HG02623 (cell line): ENCODE measurements around the gene IGSF21.
"Not testable (repeated sequence)": the region's sequence is repeated elsewhere in the genome, so short reads cannot be mapped to it uniquely, and the experiment has no call there.

Source experiments
- ATAC-seq: cut with Tn5 transposase; IDR thresholded peaks from one replicate; pipeline ENCODE4 v1.9.1; 2021; ENCODE audit warnings: moderate library complexity; ENCODE audit not compliant: unreplicated experiment

The IGSF21 gene

DNA sequence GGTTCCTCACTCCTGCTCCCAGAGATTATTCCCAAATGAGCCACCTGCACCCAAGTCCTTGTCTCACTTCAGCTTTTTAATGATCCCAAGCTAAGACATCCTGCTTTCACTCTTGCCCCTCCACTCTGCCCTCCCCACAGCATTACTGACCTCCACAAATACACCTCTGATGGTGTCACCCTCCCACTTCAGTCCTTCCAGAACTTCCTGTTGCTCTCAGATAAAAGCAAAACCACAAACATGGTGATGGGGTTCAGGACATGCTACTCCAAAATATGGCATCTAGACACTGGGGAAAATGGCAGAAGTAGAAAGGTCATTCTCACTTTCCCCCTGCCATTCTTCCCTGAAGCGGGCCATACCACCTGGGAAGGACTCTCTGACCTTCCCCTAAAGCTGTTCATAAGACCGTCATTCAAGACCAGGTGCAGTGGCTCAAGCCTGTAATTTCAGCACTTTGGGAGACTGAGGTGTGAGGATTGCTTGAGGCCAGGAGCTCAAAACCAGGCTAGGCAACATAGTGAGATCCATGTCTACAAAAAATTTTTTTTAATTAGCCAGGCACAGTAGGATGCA lies 307.4 kb downstream of the IGSF21 start:
- ATAC-seq, result no peak

- ATAC-seq, result no peak
These were observed 307.9 kb downstream of the IGSF21 start for GRCh38 chr1:18415448-18416027.

GRCh38 chr1:18416126-18416525 lies 308.5 kb downstream of the IGSF21 start:
- ATAC-seq, result not testable (repeated sequence)

DNA sequence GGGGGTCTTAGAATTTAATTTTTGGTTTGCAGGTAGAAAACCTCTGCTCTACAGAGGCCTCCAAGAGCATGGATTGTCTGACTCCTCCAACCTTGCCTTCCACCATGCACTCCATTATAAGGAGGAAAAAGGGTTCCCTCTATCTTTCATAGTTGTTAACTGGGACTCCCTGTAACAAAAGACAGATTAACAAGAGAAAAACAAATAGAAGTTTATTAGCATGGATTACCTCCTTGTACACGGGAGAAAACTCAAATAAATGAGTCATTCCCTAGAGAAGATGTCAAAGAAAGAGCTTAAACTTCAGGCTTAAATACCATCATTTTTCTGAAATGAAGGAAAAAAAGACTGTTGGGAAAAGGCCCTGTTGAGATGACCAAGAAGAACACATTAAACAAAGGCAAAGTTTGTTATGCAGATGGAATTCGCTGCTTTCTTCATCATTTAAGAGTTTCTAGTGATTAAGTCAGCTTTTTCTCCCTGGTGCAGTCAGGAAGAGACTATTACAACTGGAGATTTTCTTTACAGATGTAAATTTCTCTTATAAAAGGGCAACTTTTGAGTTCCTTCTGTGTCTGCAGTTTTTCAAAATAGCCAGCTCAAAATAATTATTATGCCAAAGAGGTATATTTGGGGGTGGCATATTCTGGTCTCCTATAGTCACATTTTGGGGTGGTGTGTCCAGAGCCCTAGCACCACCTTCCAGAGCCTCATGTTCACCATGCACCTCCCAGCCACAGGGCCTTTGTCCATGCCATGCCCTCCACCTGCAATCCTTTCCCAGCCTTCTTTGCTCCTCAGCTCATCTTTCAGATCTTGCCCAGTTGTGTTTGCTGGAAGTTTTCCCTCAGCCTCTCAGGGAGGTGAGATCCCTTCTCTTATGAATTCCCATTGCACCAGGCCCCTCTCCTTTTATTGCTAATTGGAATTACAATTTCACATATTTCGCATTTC lies 310.0 kb downstream of the IGSF21 start:
- ATAC-seq, result no peak

DNA sequence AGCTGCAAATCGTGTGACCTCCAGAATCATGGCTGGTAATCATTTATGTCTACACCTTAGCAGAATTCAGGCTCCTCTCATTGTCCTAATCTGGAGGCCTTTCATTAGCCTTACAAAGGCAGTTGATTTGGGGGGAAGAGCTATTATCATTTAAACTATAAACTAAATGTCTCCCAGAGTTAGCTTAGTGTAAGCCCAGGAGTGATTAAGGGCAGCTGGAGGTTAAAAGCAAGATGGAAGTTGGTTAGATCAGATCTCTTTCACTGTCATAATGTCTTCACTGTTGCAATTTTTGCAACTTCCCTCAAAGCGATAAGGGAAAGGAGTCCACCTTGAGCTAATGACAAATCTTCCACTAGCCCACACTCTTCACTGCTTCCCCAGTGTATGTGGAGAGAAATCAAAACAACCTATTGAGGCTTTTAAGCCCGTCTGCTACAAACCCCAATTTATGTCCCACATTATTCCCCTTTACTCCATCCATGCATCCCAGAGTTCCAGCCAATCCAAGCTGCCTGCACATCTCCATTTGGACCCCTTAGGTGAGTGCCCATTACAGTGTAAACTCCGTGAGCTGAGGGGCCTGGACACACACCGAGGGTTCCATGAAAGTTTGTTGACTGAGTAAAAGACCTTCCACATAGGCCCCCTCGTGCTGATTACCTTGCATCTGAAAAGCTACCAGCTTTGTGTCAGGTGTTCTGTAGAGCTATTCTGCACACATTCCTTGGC lies 311.7 kb downstream of the IGSF21 start:
- ATAC-seq, result no peak

DNA sequence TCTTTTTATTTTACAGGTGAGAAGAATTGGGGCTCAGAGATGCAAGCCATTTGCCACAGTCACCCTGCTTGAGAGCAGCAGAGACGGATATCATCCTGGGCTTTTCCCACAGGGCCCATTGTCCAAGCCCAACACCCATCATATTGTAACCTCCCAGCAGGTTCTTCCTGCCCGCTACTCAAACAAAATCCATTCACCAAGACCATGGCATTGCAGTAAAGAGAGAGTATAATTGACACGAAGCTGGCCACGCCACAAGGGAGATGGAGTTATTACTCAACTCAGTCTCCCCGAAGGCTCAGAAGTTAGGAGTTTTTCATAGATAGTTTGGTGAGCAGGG lies 312.2 kb downstream of the IGSF21 start:
- no peak for ATAC-seq

GRCh38 chr1:18422076-18422777 lies 314.6 kb downstream of the IGSF21 start:
- no peak for ATAC-seq

DNA sequence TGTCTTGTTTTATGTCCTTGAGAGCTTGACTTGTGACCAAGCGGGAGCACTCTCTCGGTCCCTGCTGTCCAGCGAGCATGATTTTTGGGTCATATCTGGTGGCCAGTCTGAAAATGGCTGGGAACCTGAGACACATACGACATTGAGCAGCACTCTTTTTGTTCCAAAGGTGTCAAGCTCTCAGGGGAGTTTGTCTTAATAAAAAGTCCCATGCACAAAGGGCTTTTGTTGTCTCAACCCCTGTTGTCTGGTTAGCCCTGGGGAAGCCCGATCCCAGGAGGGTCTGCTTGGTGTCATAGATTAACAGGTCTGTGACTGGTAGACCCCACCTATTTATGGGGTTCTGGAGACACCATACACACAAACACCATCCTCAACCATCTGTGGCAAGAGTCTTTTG lies 315.4 kb downstream of the IGSF21 start:
- no peak for ATAC-seq

DNA sequence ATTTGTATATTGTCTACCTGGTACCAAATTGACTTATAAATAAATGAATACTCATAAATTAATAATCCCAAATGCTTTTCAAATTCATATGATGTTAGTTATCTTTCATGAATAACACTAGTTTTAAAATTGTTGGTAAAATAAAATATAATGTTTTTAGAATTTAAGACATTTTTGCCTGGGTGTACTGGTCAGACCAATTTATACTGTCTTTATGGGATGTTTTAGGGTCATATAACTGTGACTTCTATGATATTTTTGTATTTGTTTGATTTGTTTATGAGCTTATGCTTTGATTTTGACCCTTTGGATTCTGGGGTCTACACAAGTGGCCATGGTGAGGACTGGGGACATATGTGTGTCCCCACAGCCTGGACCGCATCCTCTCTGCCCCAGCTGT lies 319.0 kb downstream of the IGSF21 start:
- no peak for ATAC-seq
